Mesenchymal stem cell (in vitro differentiated cells and primary cell): Measurements from ENCODE around the gene CBFB.

Experiments used
- DNase-seq: peaks from one replicate; pipeline ENCODE4 v3.0.0-alpha.2; 2013
- H2AFZ ChIP-seq: one replicate; pipeline ENCODE4 v1.6.1; 2013; ENCODE audit warnings: low read depth, mild to moderate bottlenecking, control low read depth, inconsistent platforms, low read length, moderate library complexity
- H2AK5ac ChIP-seq: 2 replicates; pipeline ENCODE4 v1.6.1; 2013; ENCODE audit warnings: low read length, moderate library complexity, mild to moderate bottlenecking, inconsistent platforms; ENCODE audit not compliant: severe bottlenecking
- H2BK120ac ChIP-seq: one replicate; pipeline ENCODE4 v1.6.1; 2013; ENCODE audit warnings: low read depth, mild to moderate bottlenecking, inconsistent platforms, low read length, moderate library complexity
- H2BK12ac ChIP-seq, 2 experiments: one replicate each; pipeline ENCODE4 v1.6.1; 2013; ENCODE audit warnings: inconsistent platforms in 2 of 2, low read length in 2 of 2, mild to moderate bottlenecking in 2 of 2, moderate library complexity in 2 of 2, control low read depth in 1 of 2
- H2BK15ac ChIP-seq: one replicate; pipeline ENCODE4 v1.6.1; 2013; ENCODE audit warnings: mild to moderate bottlenecking, low read depth, inconsistent platforms; ENCODE audit not compliant: poor library complexity, severe bottlenecking
- H2BK5ac ChIP-seq: 2 replicates; pipeline ENCODE4 v1.6.1; 2013; ENCODE audit warnings: low read depth, mild to moderate bottlenecking, low read length, control low read depth, inconsistent platforms; ENCODE audit not compliant: poor library complexity, severe bottlenecking
- H3K14ac ChIP-seq, 2 experiments: one replicate each; pipeline ENCODE4 v1.6.1; 2013; ENCODE audit warnings: inconsistent platforms in 2 of 2, low read length in 2 of 2, control low read depth in 1 of 2, mild to moderate bottlenecking in 1 of 2, moderate library complexity in 1 of 2
- H3K18ac ChIP-seq, 2 experiments: one replicate each; pipeline ENCODE4 v1.6.1; 2013; ENCODE audit warnings: inconsistent platforms in 2 of 2, low read length in 2 of 2, control low read depth in 1 of 2, low read depth in 1 of 2, mild to moderate bottlenecking in 1 of 2
- H3K23ac ChIP-seq, 2 experiments: one replicate each; pipeline ENCODE4 v1.6.1; 2013; ENCODE audit warnings: inconsistent platforms in 2 of 2, low read length in 2 of 2, mild to moderate bottlenecking in 2 of 2, moderate library complexity in 2 of 2, control low read depth in 1 of 2
- H3K27ac ChIP-seq: 2 replicates; pipeline ENCODE4 v1.5.1; 2013; ENCODE audit warnings: mild to moderate bottlenecking, moderate library complexity, low read length, control low read depth, inconsistent platforms; ENCODE audit not compliant: poor library complexity, severe bottlenecking
- H3K27me3 ChIP-seq, 2 experiments: 2 replicates each; pipeline versions ENCODE4 v1.6.1 to v1.7.0; 2013; ENCODE audit warnings: low read length in 2 of 2, mild to moderate bottlenecking in 2 of 2, moderate library complexity in 2 of 2, control low read depth in 1 of 2, inconsistent platforms in 1 of 2; ENCODE audit not compliant: control insufficient read depth in 1 of 2, insufficient read depth in 1 of 2
- H3K36me3 ChIP-seq, 2 experiments: 2 replicates each; pipeline versions ENCODE4 v1.6.1 to v1.7.0; 2013; ENCODE audit warnings: low read length in 2 of 2, control low read depth in 1 of 2, inconsistent platforms in 1 of 2, low read depth in 1 of 2, mild to moderate bottlenecking in 1 of 2; ENCODE audit not compliant: insufficient read depth in 2 of 2, control insufficient read depth in 1 of 2
- H3K4ac ChIP-seq, 2 experiments: one replicate each; pipeline ENCODE4 v1.6.1; 2013; ENCODE audit warnings: inconsistent platforms in 2 of 2, low read length in 2 of 2, mild to moderate bottlenecking in 2 of 2, moderate library complexity in 2 of 2, control low read depth in 1 of 2, low read depth in 1 of 2
- H3K4me1 ChIP-seq: 2 replicates; pipeline ENCODE4 v1.6.1; 2013; ENCODE audit warnings: low read depth, low read length, control low read depth; ENCODE audit not compliant: control insufficient read depth, insufficient read depth
- H3K4me2 ChIP-seq: 2 replicates; pipeline ENCODE4 v1.6.1; 2013; ENCODE audit warnings: low read length, mild to moderate bottlenecking, inconsistent platforms; ENCODE audit not compliant: poor library complexity, severe bottlenecking
- H3K4me3 ChIP-seq, 2 experiments: 2 replicates each; pipeline versions ENCODE4 v1.5.1 to v1.7.0; 2013; ENCODE audit warnings: low read length in 2 of 2, mild to moderate bottlenecking in 2 of 2, control low read depth in 1 of 2, low read depth in 1 of 2; ENCODE audit not compliant: insufficient read depth in 1 of 2
- H3K79me1 ChIP-seq: replicated peaks from 2 replicates; pipeline ENCODE4 v1.6.1; 2013; ENCODE audit warnings: mild to moderate bottlenecking, control low read depth, low read length, inconsistent platforms; ENCODE audit not compliant: poor library complexity, severe bottlenecking
- H3K9ac ChIP-seq: 2 replicates; pipeline ENCODE4 v1.7.0; 2013; ENCODE audit warnings: mild to moderate bottlenecking, low read length, moderate library complexity
- H3K9me3 ChIP-seq: 2 replicates; pipeline ENCODE4 v1.7.0; 2013; ENCODE audit warnings: mild to moderate bottlenecking, low read length; ENCODE audit not compliant: control insufficient read depth
- H4K8ac ChIP-seq: one replicate; pipeline ENCODE4 v1.6.1; 2013; ENCODE audit warnings: inconsistent platforms, mild to moderate bottlenecking, low read length, moderate library complexity
- H4K91ac ChIP-seq: one replicate; pipeline ENCODE4 v1.6.1; 2013; ENCODE audit warnings: mild to moderate bottlenecking, low read length, inconsistent platforms
- WGBS: methylation state at CpG from one replicate; pipeline ENCODE4 v1.1.7; 2013; ENCODE audit warnings: mixed read lengths; 5-methylcytosine and 5-hydroxymethylcytosine counted together

Gene CBFB

GRCh38 chr16:66996983-66997358 is 32.0 kb upstream of the CBFB start:
- peaks cover 21% of the 10 kb centered on the region for H3K4me1 ChIP-seq
- no peak overlapping the region for H3K14ac ChIP-seq
- no peaks in the 10 kb centered on the region for H3K79me1 ChIP-seq
- no peak overlapping the region for H3K9ac ChIP-seq
- H3K36me3 ChIP-seq: no peaks in the 10 kb centered on the region
- no peak overlapping the region for H3K23ac ChIP-seq
- H4K91ac ChIP-seq: no peak overlapping the region
- H2BK12ac ChIP-seq: no peak overlapping the region
- no peak overlapping the region for H4K8ac ChIP-seq
- H2AK5ac ChIP-seq: peak overlapping the region; percentile 19
- no peak overlapping the region for H2BK15ac ChIP-seq
- 83% methylated on average over 3 of the region's 3 CpGs for WGBS
- H2AFZ ChIP-seq: no peak overlapping the region
- H3K27me3 ChIP-seq: peaks cover 17 to 25% of the 10 kb centered on the region in 2 experiments
- H3K9me3 ChIP-seq: no peaks in the 10 kb centered on the region
- no peak overlapping the region for H3K4ac ChIP-seq
- H3K4me3 ChIP-seq: no peak overlapping the region
- no peak overlapping the region for H3K18ac ChIP-seq
- DNase-seq: no peak
- H3K27ac ChIP-seq: no peak overlapping the region
- no peak overlapping the region for H2BK120ac ChIP-seq
- no peak overlapping the region for H2BK5ac ChIP-seq
- H3K4me2 ChIP-seq: no peak overlapping the region

GRCh38 chr16:67000384-67001351 is 28.3 kb upstream of the CBFB start:
- 7% methylated on average over 68 of the region's 89 CpGs for WGBS
- peak; percentile 29 for DNase-seq
- peak overlapping the region; percentile 72 for H3K9ac ChIP-seq
- no peak overlapping the region for H2BK5ac ChIP-seq
- no peak overlapping the region for H2AK5ac ChIP-seq
- peak overlapping the region; percentile 74 for H2AFZ ChIP-seq
- H3K4me1 ChIP-seq: peaks cover 21% of the 10 kb centered on the region
- no peaks in the 10 kb centered on the region for H3K36me3 ChIP-seq
- no peak overlapping the region for H3K27ac ChIP-seq
- peak overlapping the region in 1 of 2 experiments; percentile 68 for H3K14ac ChIP-seq
- no peak overlapping the region for H4K91ac ChIP-seq
- peak overlapping the region; percentile 70 for H4K8ac ChIP-seq
- no peaks in the 10 kb centered on the region for H3K79me1 ChIP-seq
- no peak overlapping the region for H3K4ac ChIP-seq
- H3K4me2 ChIP-seq: peak overlapping the region; percentile 85
- H3K27me3 ChIP-seq: peaks cover 24 to 28% of the 10 kb centered on the region in 2 experiments
- H3K23ac ChIP-seq: peak overlapping the region in 1 of 2 experiments; percentile 18
- no peak overlapping the region for H2BK15ac ChIP-seq
- H2BK120ac ChIP-seq: no peak overlapping the region
- H3K18ac ChIP-seq: peak overlapping the region; percentile 47 to 69
- H3K9me3 ChIP-seq: no peaks in the 10 kb centered on the region
- H3K4me3 ChIP-seq: peak overlapping the region; percentile 49 to 83
- no peak overlapping the region for H2BK12ac ChIP-seq

GRCh38 chr16:67001726-67002125 is 27.2 kb upstream of the CBFB start:
- DNase-seq: no peak
- Histone ChIP-seq H3K23ac (no peak overlapping the region), H3K36me3 (no peaks in the 10 kb centered on the region), H4K8ac (no peak overlapping the region), H2BK15ac (no peak overlapping the region), H3K4me3 (no peak overlapping the region), H3K79me1 (no peaks in the 10 kb centered on the region), H3K18ac (no peak overlapping the region), H2AK5ac (no peak overlapping the region), H2BK12ac (peak overlapping the region in 1 of 2 experiments; percentile 45), H3K9me3 (no peaks in the 10 kb centered on the region), H3K9ac (no peak overlapping the region), H3K4me2 (no peak overlapping the region), H2BK5ac (no peak overlapping the region), H2AFZ (no peak overlapping the region), H3K4me1 (peaks cover 19% of the 10 kb centered on the region), H3K14ac (no peak overlapping the region), H4K91ac (no peak overlapping the region), H2BK120ac (no peak overlapping the region), H3K27me3 (peaks cover 24 to 28% of the 10 kb centered on the region in 2 experiments), H3K4ac (no peak overlapping the region), H3K27ac (no peak overlapping the region)
- 74% methylated on average over 3 of the region's 3 CpGs for WGBS

- H3K4me3 ChIP-seq: no peak overlapping the region
- peak; percentile 58 for DNase-seq
- H2BK5ac ChIP-seq: no peak overlapping the region
- H3K36me3 ChIP-seq: no peaks in the 10 kb centered on the region
- no peak overlapping the region for H3K4me2 ChIP-seq
- peaks cover 8% of the 10 kb centered on the region for H3K4me1 ChIP-seq
- no peak overlapping the region for H2AK5ac ChIP-seq
- 67% methylated on average over 12 of the region's 12 CpGs for WGBS
- no peak overlapping the region for H2AFZ ChIP-seq
- peak overlapping the region; percentile 60 for H3K27ac ChIP-seq
- H4K91ac ChIP-seq: no peak overlapping the region
- no peak overlapping the region for H2BK15ac ChIP-seq
- H3K9ac ChIP-seq: no peak overlapping the region
- H3K9me3 ChIP-seq: no peaks in the 10 kb centered on the region
- no peak overlapping the region for H2BK12ac ChIP-seq
- no peak overlapping the region for H3K23ac ChIP-seq
- H3K4ac ChIP-seq: peak overlapping the region in 1 of 2 experiments; percentile 1
- H3K27me3 ChIP-seq: peaks cover 11 to 15% of the 10 kb centered on the region in 2 experiments
- no peak overlapping the region for H3K18ac ChIP-seq
- H4K8ac ChIP-seq: no peak overlapping the region
- H3K79me1 ChIP-seq: no peaks in the 10 kb centered on the region
- H3K14ac ChIP-seq: no peak overlapping the region
- no peak overlapping the region for H2BK120ac ChIP-seq
These were observed 21.9 kb upstream of the CBFB start for GRCh38 chr16:67006930-67007658.
